ENCODE data around the gene ZNF91.

- TF ChIP-seq CTCF (IDR thresholded peaks at IDR 0.05) (no peak), EP300 (IDR thresholded peaks at IDR 0.05) (no peak), POLR2A (IDR thresholded peaks at IDR 0.05) (no peak)
Measured at GRCh38 chr19:23415034-23415433, 19.8 kb upstream of the ZNF91 start.
